Measurements from ENCODE around the gene MS4A15.
"Not testable (repeated sequence)": the region's sequence is repeated elsewhere in the genome, so short reads cannot be mapped to it uniquely, and the experiment has no call there.

MS4A15 gene

GRCh38 chr11:60756307-60757032 is at the start of gene MS4A15:
Gene MS4A15, plus strand, starts transcription at chr11:60756867. Its CDS starts 6,867 bp downstream, at chr11:60763734.
- DNase-seq (ENCODE audit: low read depth), result no peak

GRCh38 chr11:60706931-60707330 is 49.7 kb upstream of the MS4A15 start:
- no peak for DNase-seq (ENCODE audit: low read depth)

- no peak for DNase-seq (ENCODE audit: low read depth)
Measured at GRCh38 chr11:60710482-60710881, 46.2 kb upstream of the MS4A15 start.

GRCh38 chr11:60711276-60711675 is 45.4 kb upstream of the MS4A15 start:
- no peak for DNase-seq (ENCODE audit: low read depth)

- not testable (repeated sequence) for DNase-seq (ENCODE audit: low read depth)
Measured at GRCh38 chr11:60713423-60713822, 43.2 kb upstream of the MS4A15 start.

- DNase-seq (ENCODE audit: low read depth), result no peak
Measured at GRCh38 chr11:60717956-60718355, 38.7 kb upstream of the MS4A15 start.

- DNase-seq (ENCODE audit: low read depth), result no peak
Measured at GRCh38 chr11:60718524-60719316, 37.9 kb upstream of the MS4A15 start.

- DNase-seq (ENCODE audit: low read depth), result no peak
Measured at GRCh38 chr11:60719391-60719790, 37.3 kb upstream of the MS4A15 start.

GRCh38 chr11:60720460-60720859 is 36.2 kb upstream of the MS4A15 start:
- DNase-seq (ENCODE audit: low read depth), result no peak

- DNase-seq (ENCODE audit: low read depth), result no peak
Measured at GRCh38 chr11:60724420-60724819, 32.2 kb upstream of the MS4A15 start, which contains the start of gene MS4A18. Gene MS4A18, plus strand, starts transcription at chr11:60724720.

- no peak for DNase-seq (ENCODE audit: low read depth)
Measured at GRCh38 chr11:60725592-60725991, 31.1 kb upstream of the MS4A15 start.

GRCh38 chr11:60731586-60731985 is 25.1 kb upstream of the MS4A15 start:
- no peak for DNase-seq (ENCODE audit: low read depth)

- no peak for DNase-seq (ENCODE audit: low read depth)
Measured at GRCh38 chr11:60734279-60734678, 22.4 kb upstream of the MS4A15 start.

GRCh38 chr11:60739114-60739513 is 17.6 kb upstream of the MS4A15 start:
- DNase-seq (ENCODE audit: low read depth), result no peak

GRCh38 chr11:60740573-60740972 is 16.1 kb upstream of the MS4A15 start:
- no peak for DNase-seq (ENCODE audit: low read depth)

- no peak for DNase-seq (ENCODE audit: low read depth)
Measured at GRCh38 chr11:60741421-60741820, 15.2 kb upstream of the MS4A15 start.

GRCh38 chr11:60743058-60743457 is 13.6 kb upstream of the MS4A15 start:
- DNase-seq (ENCODE audit: low read depth), result no peak

- no peak for DNase-seq (ENCODE audit: low read depth)
Measured at GRCh38 chr11:60744114-60744513, 12.6 kb upstream of the MS4A15 start.

GRCh38 chr11:60747359-60747873 is 9.3 kb upstream of the MS4A15 start:
- DNase-seq (ENCODE audit: low read depth), result no peak

- DNase-seq (ENCODE audit: low read depth), result no peak
Measured at GRCh38 chr11:60748225-60748624, 8.4 kb upstream of the MS4A15 start.

GRCh38 chr11:60748821-60749220 is 7.8 kb upstream of the MS4A15 start:
- no peak for DNase-seq (ENCODE audit: low read depth)

GRCh38 chr11:60750911-60751310 is 5.8 kb upstream of the MS4A15 start:
- no peak for DNase-seq (ENCODE audit: low read depth)

- DNase-seq (ENCODE audit: low read depth), result no peak
Measured at GRCh38 chr11:60753309-60753708, 3.4 kb upstream of the MS4A15 start.

Measured in T-helper 22 cell (primary cell).